Measurements from ENCODE around the gene DHRSX. TPM values are rescaled to one million over a fixed set of nuclear protein-coding genes. Genes with fewer than 3 reads are reported as not detected.
"Not testable (repeated sequence)": the region's sequence is repeated elsewhere in the genome, so short reads cannot be mapped to it uniquely, and the experiment has no call there.

The DHRSX gene
- total and polyA plus RNA-seq, 2 of the 13 experiments (the other 11 are each of a cell fraction or from before 2014, with no cell fraction given), result 15.5 to 24.3 TPM

GRCh38 chrX:2457289-2458133 is 43.3 kb downstream of the DHRSX start:
- TF ChIP-seq ZNF441 (CRISPR knock-in tag; IDR thresholded peaks at IDR 0.05; ENCODE audit: borderline replicate concordance) (no peak), MAZ (IDR thresholded peaks at IDR 0.05; ENCODE audit: borderline replicate concordance, low read depth, low read length) (no peak), MAZ (CRISPR knock-in tag; IDR thresholded peaks at IDR 0.05; ENCODE audit: low read depth) (no peak), SSRP1 (CRISPR knock-in tag; IDR thresholded peaks at IDR 0.05) (no peak), SAFB2 (CRISPR knock-in tag; IDR thresholded peaks at IDR 0.05; ENCODE audit: borderline replicate concordance, low read depth) (no peak), ZFP62 (CRISPR knock-in tag; IDR thresholded peaks at IDR 0.05) (no peak), FOXK2 (IDR thresholded peaks at IDR 0.05) (no peak), ETV5 (CRISPR knock-in tag; IDR thresholded peaks at IDR 0.05; ENCODE audit: borderline replicate concordance) (no peak), ZNF431 (CRISPR knock-in tag; IDR thresholded peaks at IDR 0.05; ENCODE audit: borderline replicate concordance, low read depth) (no peak), ZNF281 (CRISPR knock-in tag; IDR thresholded peaks at IDR 0.05; ENCODE audit: borderline replicate concordance) (no peak)
- DNase-seq (ENCODE audit: low spot score), result no peak
- ChIA-PET POLR2A (no interaction called here), CTCF (ENCODE audit: low intra/inter-chr PET ratio, low total read pairs) (no interaction called here)
- no peak overlapping the region for H2AFZ ChIP-seq (ENCODE audit: low read length)
- H3K27ac ChIP-seq (ENCODE audit: extremely low read length, insufficient read depth, low read length), result no peak overlapping the region
- H3K4me3 ChIP-seq (replicated peaks in 1 of 3; ENCODE audit: insufficient read depth in 1 of 3, low read depth in 2 of 3, low read length in 3 of 3), result no peak overlapping the region
- H4K20me1 ChIP-seq (ENCODE audit: insufficient read depth, low read length), result no peaks in the 10 kb centered on the region; the same call in 1 of the 2 replicates
- BruUV-seq (replicated peaks), result no TSS peak
- in situ Hi-C loops (cut with HindIII; ENCODE audit: extremely low pct_ligation_motif_present, low pct_unique_long_range_greater_than_20kb) (no loop called here), intact Hi-C loops (cut with micrococcal nuclease; ENCODE audit: unreplicated experiment) (no loop called here)
- no peak overlapping the region for H3K4me2 ChIP-seq (ENCODE audit: low read depth, low read length)
- FAIRE-seq, result no peak
- no peaks in the 10 kb centered on the region for H3K36me3 ChIP-seq (replicated peaks in 1 of 2; ENCODE audit: control insufficient read depth in 1 of 2, insufficient read depth in 2 of 2, low read length in 2 of 2)
- H3K27me3 ChIP-seq (ENCODE audit: control insufficient read depth in 1 of 2, insufficient read depth in 2 of 2, low read length in 2 of 2), result no peaks in the 10 kb centered on the region
- no peaks in the 10 kb centered on the region; the same call in 1 of the 2 replicates for H3K4me1 ChIP-seq (ENCODE audit: insufficient read depth, low read length)
- H3K9me3 ChIP-seq (ENCODE audit: low read length), result no peaks in the 10 kb centered on the region
- ATAC-seq, result no peak
- H3K9ac ChIP-seq (ENCODE audit: insufficient read depth, low read depth, low read length), result no peak overlapping the region
- whole genome bisulfite sequencing (ENCODE audit: low lambda C conversion rate), result 94% methylated on average over 24 of the region's 26 CpGs
- peaks cover 8% of the 10 kb centered on the region for H3K79me2 ChIP-seq (ENCODE audit: insufficient read depth, low read length)

GRCh38 chrX:2456091-2456490 is 44.7 kb downstream of the DHRSX start:
- H4K20me1 ChIP-seq (ENCODE audit: insufficient read depth, low read length); H3K9ac ChIP-seq (ENCODE audit: insufficient read depth, low read depth, low read length); H3K4me2 ChIP-seq (ENCODE audit: low read depth, low read length); ATAC-seq; CTCF ChIA-PET (ENCODE audit: low intra/inter-chr PET ratio, low total read pairs); H3K9me3 ChIP-seq (ENCODE audit: low read length); H3K36me3 ChIP-seq (replicated peaks in 1 of 2; ENCODE audit: control insufficient read depth in 1 of 2, insufficient read depth in 2 of 2, low read length in 2 of 2); H3K4me1 ChIP-seq (ENCODE audit: insufficient read depth, low read length); BruUV-seq (replicated peaks); in situ Hi-C loops (cut with HindIII; ENCODE audit: extremely low pct_ligation_motif_present, low pct_unique_long_range_greater_than_20kb); H3K27me3 ChIP-seq (ENCODE audit: control insufficient read depth in 1 of 2, insufficient read depth in 2 of 2, low read length in 2 of 2); FAIRE-seq; intact Hi-C loops (cut with micrococcal nuclease; ENCODE audit: unreplicated experiment); H2AFZ ChIP-seq (ENCODE audit: low read length); H3K4me3 ChIP-seq (replicated peaks in 1 of 3; ENCODE audit: insufficient read depth in 1 of 3, low read depth in 2 of 3, low read length in 3 of 3); POLR2A ChIA-PET; H3K27ac ChIP-seq (ENCODE audit: extremely low read length, insufficient read depth, low read length); DNase-seq (ENCODE audit: low spot score): not testable (repeated sequence)
- 89% methylated on average over 8 of the region's 8 CpGs for WGBS (ENCODE audit: low lambda C conversion rate)
- peaks cover 11% of the 10 kb centered on the region for H3K79me2 ChIP-seq (ENCODE audit: insufficient read depth, low read length)

Data from HepG2 (cell line).